ENCODE results near the gene UBA6. TPM values are rescaled to one million over a fixed set of nuclear protein-coding genes. Genes with fewer than 3 reads are reported as not detected.

Gene UBA6
- total and polyA plus RNA-seq, 2 donors (not counting 1 experiment from before 2014, with no cell fraction given): 90.0 to 92.8 TPM

DNA sequence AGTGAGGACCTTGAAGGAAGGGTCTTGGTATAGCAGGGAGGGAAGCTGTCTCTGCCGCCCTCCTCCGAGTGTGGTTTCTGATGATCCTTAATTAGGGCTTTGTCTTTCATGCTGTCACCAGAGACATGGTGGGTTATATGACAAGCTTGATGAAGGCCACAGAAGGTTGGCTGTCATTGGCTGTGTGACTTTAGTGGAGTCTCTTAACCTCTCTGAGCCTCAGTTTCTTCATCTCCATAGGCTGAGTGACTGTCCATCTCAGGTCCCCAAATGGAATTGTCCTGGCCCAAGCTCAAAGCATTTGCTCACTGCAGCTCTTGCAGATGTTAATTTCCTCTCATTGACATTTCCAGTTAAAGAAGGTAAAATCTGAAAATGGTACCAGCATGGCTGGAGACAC is 16.6 kb upstream of the UBA6 start:
- no peak overlapping the region for H3K4me3 ChIP-seq (replicated peaks in 1 of 4; ENCODE audit: control extremely low read depth in 1 of 4, insufficient read depth in 1 of 4, low read depth in 3 of 4, low read length in 4 of 4)
- no peaks in the 10 kb centered on the region for H4K20me1 ChIP-seq (ENCODE audit: control insufficient read depth, extremely low read depth, insufficient read depth, low read length)
- no peak for DNase-seq (ENCODE audit: low read depth in 2 of 2)
- peaks cover 3% of the 10 kb centered on the region for H3K4me1 ChIP-seq (ENCODE audit: control insufficient read depth, extremely low read depth, insufficient read depth, low read length)
- no peak overlapping the region for H2AFZ ChIP-seq (ENCODE audit: low read length)
- H3K9ac ChIP-seq (ENCODE audit: insufficient read depth, low read length): no peak overlapping the region
- no peaks in the 10 kb centered on the region for H3K27me3 ChIP-seq (ENCODE audit: control insufficient read depth, insufficient read depth, low read length)
- H3K36me3 ChIP-seq (ENCODE audit: control insufficient read depth, insufficient read depth, low read length): no peaks in the 10 kb centered on the region
- TF ChIP-seq, protein P1, sequence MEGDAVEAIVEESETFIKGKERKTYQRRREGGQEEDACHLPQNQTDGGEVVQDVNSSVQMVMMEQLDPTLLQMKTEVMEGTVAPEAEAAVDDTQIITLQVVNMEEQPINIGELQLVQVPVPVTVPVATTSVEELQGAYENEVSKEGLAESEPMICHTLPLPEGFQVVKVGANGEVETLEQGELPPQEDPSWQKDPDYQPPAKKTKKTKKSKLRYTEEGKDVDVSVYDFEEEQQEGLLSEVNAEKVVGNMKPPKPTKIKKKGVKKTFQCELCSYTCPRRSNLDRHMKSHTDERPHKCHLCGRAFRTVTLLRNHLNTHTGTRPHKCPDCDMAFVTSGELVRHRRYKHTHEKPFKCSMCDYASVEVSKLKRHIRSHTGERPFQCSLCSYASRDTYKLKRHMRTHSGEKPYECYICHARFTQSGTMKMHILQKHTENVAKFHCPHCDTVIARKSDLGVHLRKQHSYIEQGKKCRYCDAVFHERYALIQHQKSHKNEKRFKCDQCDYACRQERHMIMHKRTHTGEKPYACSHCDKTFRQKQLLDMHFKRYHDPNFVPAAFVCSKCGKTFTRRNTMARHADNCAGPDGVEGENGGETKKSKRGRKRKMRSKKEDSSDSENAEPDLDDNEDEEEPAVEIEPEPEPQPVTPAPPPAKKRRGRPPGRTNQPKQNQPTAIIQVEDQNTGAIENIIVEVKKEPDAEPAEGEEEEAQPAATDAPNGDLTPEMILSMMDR (conservative IDR thresholded peaks at IDR 0.05 in 1 of 2, IDR thresholded peaks at IDR 0.05 in 1 of 2; ENCODE audit: low read depth in 1 of 2, low read length in 2 of 2): no peak
- no peak for TF ChIP-seq EZH2 (IDR thresholded peaks at IDR 0.05; ENCODE audit: low read length, missing control alignments)
- H3K27ac ChIP-seq (ENCODE audit: insufficient read depth, low read length): no peak overlapping the region
- H3K79me2 ChIP-seq (ENCODE audit: control insufficient read depth, insufficient read depth, low read length): no peaks in the 10 kb centered on the region
- H3K9me3 ChIP-seq (ENCODE audit: control insufficient read depth, insufficient read depth, low read depth, low read length): no peaks in the 10 kb centered on the region
- no peak overlapping the region for H3K4me2 ChIP-seq (ENCODE audit: extremely low read depth, insufficient read depth, low read length)

DNA sequence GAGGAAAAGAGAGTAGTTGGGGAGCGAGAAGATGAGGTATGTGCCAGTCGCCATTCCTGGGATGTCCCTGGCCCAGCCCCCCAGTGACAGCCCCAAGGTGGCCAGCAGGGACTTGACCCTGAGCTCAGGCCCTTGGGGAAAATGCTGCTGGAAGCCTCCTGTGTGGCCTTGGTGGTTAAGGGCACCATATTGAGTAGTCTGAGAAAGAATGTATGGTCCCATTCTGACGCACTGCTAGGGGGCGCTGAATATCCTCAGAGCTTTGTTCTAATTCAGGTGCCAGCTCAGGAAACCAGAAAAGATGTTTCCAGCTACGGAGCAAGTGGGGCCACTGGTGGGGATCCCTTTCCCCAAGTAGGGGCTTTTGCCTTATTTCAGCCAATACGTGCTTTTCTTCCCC is 14.0 kb upstream of the UBA6 start:
- Histone ChIP-seq H3K9ac (ENCODE audit: insufficient read depth, low read length) (no peak overlapping the region), H2AFZ (ENCODE audit: low read length) (no peak overlapping the region), H3K79me2 (ENCODE audit: control insufficient read depth, insufficient read depth, low read length) (no peaks in the 10 kb centered on the region), H4K20me1 (ENCODE audit: control insufficient read depth, extremely low read depth, insufficient read depth, low read length) (no peaks in the 10 kb centered on the region), H3K27ac (ENCODE audit: insufficient read depth, low read length) (no peak overlapping the region), H3K4me3 (replicated peaks in 1 of 4; ENCODE audit: control extremely low read depth in 1 of 4, insufficient read depth in 1 of 4, low read depth in 3 of 4, low read length in 4 of 4) (no peak overlapping the region), H3K4me1 (ENCODE audit: control insufficient read depth, extremely low read depth, insufficient read depth, low read length) (peaks cover 3% of the 10 kb centered on the region), H3K36me3 (ENCODE audit: control insufficient read depth, insufficient read depth, low read length) (no peaks in the 10 kb centered on the region), H3K9me3 (ENCODE audit: control insufficient read depth, insufficient read depth, low read depth, low read length) (no peaks in the 10 kb centered on the region), H3K27me3 (ENCODE audit: control insufficient read depth, insufficient read depth, low read length) (no peaks in the 10 kb centered on the region), H3K4me2 (ENCODE audit: extremely low read depth, insufficient read depth, low read length) (no peak overlapping the region)
- DNase-seq (ENCODE audit: low read depth in 2 of 2): no peak
- no peak for TF ChIP-seq EZH2 (IDR thresholded peaks at IDR 0.05; ENCODE audit: low read length, missing control alignments)
- TF ChIP-seq, protein P1 (conservative IDR thresholded peaks at IDR 0.05 in 1 of 2, IDR thresholded peaks at IDR 0.05 in 1 of 2; ENCODE audit: low read depth in 1 of 2, low read length in 2 of 2): no peak

DNA sequence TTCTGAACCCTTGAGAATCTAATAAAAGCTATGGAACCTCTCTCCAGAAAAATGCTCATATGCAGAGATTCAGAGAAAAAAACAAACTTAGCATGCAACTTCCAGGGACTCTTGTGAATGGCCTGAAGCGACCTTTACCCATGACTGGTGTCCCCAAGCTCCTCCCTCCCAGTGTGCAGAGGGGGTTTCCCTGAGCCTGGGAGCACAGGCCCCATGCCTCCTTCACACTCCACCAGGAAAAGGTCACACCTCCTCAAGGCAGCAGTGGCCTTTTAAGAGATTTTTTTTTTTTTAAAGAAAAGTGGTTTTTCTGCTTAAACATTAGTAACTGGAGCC is 13.3 kb upstream of the UBA6 start:
- no peak overlapping the region for H3K4me2 ChIP-seq (ENCODE audit: extremely low read depth, insufficient read depth, low read length)
- peaks cover 3% of the 10 kb centered on the region for H3K4me1 ChIP-seq (ENCODE audit: control insufficient read depth, extremely low read depth, insufficient read depth, low read length)
- no peak overlapping the region for H3K27ac ChIP-seq (ENCODE audit: insufficient read depth, low read length)
- no peaks in the 10 kb centered on the region for H3K79me2 ChIP-seq (ENCODE audit: control insufficient read depth, insufficient read depth, low read length)
- no peak for TF ChIP-seq EZH2 (IDR thresholded peaks at IDR 0.05; ENCODE audit: low read length, missing control alignments)
- TF ChIP-seq, protein P1 (conservative IDR thresholded peaks at IDR 0.05 in 1 of 2, IDR thresholded peaks at IDR 0.05 in 1 of 2; ENCODE audit: low read depth in 1 of 2, low read length in 2 of 2): no peak
- H3K9me3 ChIP-seq (ENCODE audit: control insufficient read depth, insufficient read depth, low read depth, low read length): no peaks in the 10 kb centered on the region
- H3K9ac ChIP-seq (ENCODE audit: insufficient read depth, low read length): no peak overlapping the region
- DNase-seq (ENCODE audit: low read depth in 2 of 2): no peak
- H4K20me1 ChIP-seq (ENCODE audit: control insufficient read depth, extremely low read depth, insufficient read depth, low read length): no peaks in the 10 kb centered on the region
- no peak overlapping the region for H2AFZ ChIP-seq (ENCODE audit: low read length)
- no peaks in the 10 kb centered on the region for H3K27me3 ChIP-seq (ENCODE audit: control insufficient read depth, insufficient read depth, low read length)
- no peaks in the 10 kb centered on the region for H3K36me3 ChIP-seq (ENCODE audit: control insufficient read depth, insufficient read depth, low read length)
- H3K4me3 ChIP-seq (replicated peaks in 1 of 4; ENCODE audit: control extremely low read depth in 1 of 4, insufficient read depth in 1 of 4, low read depth in 3 of 4, low read length in 4 of 4): no peak overlapping the region
